AG09319 (cell line): ENCODE results near the gene TMEM140.

ENCODE experiments used
- DNase-seq: peaks from one replicate; pipeline ENCODE4 v3.0.0-alpha.2; 2010; ENCODE audit warnings: low read depth; ENCODE audit errors: extremely low read depth
- CTCF ChIP-seq: IDR thresholded peaks from 2 replicates; pipeline ENCODE4 v1.5.1; 2011; ENCODE audit warnings: low read depth, mild to moderate bottlenecking, inconsistent platforms, low read length, moderate library complexity

TMEM140 gene

GRCh38 chr7:135158141-135158655, 10.3 kb downstream of the TMEM140 start:
- DNase-seq: no peak
- TF ChIP-seq CTCF: no peak

GRCh38 chr7:135158874-135159273, 11.0 kb downstream of the TMEM140 start:
- no peak for DNase-seq
- TF ChIP-seq CTCF: no peak

GRCh38 chr7:135159359-135160085, 11.7 kb downstream of the TMEM140 start:
- no peak for TF ChIP-seq CTCF
- no peak for DNase-seq

- DNase-seq: no peak
- TF ChIP-seq CTCF: no peak
Observed at GRCh38 chr7:135160098-135160857, 12.4 kb downstream of the TMEM140 start.

- no peak for TF ChIP-seq CTCF
- DNase-seq: no peak
Observed at GRCh38 chr7:135160858-135161653, 13.2 kb downstream of the TMEM140 start.

- no peak for DNase-seq
- TF ChIP-seq CTCF: no peak
Observed at GRCh38 chr7:135161669-135162068, 13.8 kb downstream of the TMEM140 start.
